CD4-positive, alpha-beta T cell treated with Interleukin-4 for 1 hour (primary cell): ENCODE data around the gene TSSK6.
"Not testable (repeated sequence)": the region's sequence is repeated elsewhere in the genome, so short reads cannot be mapped to it uniquely, and the experiment has no call there.

Experiments used
- DNase-seq, 2 donors: peaks; one replicate each; pipeline ENCODE4 v3.0.0-alpha.2; 2020 to 2022

The TSSK6 gene

DNA sequence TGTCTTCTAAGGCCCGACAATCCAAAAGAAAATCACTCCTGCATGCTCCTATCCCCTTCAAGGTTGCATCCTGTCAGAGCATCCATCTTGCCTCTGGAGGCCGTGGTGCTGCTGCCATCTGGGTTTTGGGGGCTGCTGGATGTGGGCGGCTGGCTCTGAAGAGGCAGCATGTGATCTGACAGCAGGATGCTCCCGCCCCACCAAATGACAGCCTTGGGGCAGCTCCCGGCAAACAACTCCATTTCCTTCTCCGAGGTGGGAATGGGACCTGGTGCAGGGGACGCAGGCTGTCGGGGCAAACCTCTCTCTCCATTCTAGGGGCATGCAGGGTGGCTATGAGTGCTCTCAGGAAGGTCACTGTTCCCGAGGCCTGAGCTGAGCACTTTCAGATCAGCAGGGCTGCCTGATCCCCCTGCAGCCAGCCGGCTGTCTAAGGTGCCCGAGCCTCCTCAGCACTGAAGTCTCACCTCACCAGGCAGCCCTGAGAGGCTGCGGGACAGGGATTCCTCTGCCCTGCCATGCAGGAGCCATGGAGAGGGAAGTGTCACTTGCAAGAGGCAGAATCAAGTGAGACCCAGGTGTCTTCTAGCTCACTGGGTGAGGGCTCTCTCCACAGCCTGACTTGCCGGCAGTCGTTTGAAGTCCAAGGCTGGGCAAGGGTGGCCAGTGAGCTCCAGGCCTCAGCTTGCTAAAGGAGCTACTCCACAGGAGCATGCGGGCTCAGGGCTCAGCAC, 28.8 kb downstream of the TSSK6 start:
- DNase-seq = no peak

GRCh38 chr19:19485998-19486290, 29.4 kb downstream of the TSSK6 start:
- DNase-seq = no peak

- DNase-seq = no peak
These were observed 30.0 kb downstream of the TSSK6 start for GRCh38 chr19:19485161-19485997.

GRCh38 chr19:19482809-19483596, 32.3 kb downstream of the TSSK6 start:
- DNase-seq = no peak

GRCh38 chr19:19480688-19481087, 34.7 kb downstream of the TSSK6 start:
- no peak for DNase-seq

DNA sequence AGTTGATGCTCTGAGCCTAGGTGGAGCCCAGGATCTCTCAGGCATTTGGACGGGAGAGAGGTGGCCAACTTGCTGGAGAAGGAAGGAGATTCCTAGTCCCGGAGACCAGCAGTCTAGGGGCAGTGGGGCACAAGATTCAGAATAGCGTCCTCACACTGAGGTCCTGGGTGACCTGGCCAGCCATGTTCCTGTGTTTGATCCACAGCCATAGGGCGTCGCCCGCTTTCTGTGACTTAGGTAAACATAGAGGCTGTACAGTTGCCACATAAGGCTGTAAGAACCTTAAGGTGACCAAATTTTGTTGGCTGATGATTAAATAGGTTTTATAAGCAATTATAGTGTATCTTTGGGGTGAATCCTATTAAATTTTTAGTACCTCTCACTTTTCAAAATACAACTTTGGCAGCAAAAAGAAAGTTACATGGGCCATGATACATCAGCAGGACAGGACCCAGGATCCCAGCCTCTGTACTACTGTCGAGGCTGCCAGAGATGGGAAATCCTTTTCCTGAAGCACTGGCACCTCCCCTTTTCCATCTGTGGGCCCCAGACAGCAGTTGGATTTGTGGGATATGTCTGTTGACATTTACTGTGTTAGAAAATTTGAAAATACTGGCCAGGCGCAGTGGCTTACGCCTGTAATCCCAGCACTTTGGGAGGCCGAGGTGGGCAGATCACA, 37.5 kb downstream of the TSSK6 start:
- DNase-seq = no peak

DNA sequence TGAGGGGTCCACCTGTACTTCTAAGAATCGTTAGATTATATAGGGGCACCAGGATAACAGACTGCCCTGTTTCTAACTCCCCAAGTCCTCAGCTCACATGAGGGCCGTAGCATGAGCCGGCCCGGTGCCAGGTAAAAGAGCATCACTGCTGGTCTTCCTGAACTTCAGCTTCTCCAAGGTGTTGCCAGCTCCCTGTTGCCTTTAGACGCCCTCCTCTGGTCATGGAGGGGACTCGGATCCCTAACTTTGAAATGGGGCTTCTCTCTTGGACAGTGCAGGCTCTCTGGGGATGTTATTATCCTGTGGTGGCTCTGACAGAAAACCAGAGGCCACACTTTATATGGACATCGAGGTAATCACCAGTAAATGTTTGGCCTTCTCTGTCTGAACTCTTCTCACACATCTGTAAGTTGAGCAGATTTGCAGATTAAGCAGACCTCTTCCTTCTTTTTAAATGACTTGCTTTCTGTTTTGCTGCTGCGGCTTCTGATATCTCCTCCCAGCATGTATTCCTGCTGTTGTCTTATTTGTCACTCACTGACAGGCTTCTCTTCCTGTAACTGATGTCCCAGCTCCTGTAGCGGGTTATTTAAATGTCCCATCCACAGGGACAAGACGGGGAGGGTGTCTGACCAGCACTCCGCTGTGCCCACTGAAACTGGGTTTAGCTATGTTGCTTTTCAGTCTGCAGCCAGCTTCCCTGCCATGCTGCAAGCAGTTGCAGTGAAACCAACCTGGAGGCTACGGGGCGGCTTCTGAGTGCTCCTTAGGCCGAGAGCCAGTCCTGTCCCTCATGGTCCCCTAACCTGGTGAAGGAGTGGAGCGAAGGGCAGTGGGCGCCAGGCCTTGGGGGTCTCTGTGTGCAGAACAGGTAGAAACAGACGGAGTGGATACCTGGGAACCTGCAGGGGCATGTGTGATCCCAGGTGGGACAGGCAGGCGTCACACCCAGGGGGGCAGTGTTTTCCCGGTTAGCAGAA, 39.2 kb downstream of the TSSK6 start:
- DNase-seq = peak; percentile 23 to 29

DNA sequence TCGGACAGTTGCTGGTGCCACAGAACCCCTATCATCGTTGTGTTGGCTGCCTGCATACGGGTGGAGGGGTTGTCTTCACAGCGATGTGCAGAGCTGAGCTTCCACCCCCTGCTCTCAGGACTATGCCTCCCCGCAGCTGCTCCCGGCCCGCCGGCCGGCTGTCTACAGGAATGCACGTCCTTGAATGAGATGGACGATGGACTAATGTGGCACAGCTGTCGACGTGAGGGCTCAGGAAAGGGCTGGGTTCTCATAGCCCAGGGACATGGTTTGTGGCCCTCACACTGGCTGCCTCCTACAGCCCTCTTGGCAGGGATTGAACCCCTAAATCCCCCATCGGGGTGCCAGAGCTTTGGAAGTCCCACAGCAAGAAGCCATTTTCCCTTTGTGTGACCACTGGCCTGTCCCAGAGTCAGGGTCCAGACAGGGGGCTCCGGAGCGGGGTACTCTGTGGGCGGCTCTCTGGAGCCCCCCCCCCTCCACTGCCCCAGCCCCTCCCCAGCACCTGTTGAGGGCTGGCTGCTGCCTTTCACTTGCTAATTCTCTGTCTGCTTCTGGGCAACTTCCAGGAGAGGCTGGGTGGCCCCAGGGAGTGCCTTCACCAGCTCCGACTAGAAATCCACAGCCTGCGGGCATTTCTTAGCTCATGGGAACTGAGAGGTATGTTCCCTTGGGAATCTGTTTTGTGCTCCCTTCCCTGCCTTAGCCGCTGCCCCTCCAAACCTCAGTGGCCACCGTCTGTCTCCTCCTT, 40.2 kb downstream of the TSSK6 start:
- DNase-seq = no peak

DNA sequence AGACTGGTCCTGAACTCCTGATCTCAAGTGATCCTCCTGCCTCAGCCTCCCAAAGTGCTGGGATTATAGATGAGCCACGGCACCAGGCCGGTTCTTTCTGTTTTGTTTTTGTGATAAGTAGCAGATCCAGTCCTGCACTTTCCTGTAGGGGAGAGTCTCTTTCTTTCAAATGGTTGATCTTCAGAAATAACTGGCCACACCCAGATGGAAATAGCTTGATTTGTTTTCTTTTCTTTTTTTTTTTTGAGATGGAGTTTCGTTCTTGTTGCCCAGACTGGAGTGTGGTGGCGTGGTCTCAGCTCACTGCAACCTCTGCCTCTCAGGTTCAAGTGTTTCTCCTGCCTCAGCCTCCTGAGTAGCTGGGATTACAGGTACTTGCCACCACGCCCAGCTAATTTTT, 43.2 kb downstream of the TSSK6 start:
- DNase-seq = not testable (repeated sequence)

- DNase-seq = no peak
These were observed 43.7 kb downstream of the TSSK6 start for GRCh38 chr19:19471682-19472081.

- DNase-seq = no peak
These were observed 44.8 kb downstream of the TSSK6 start for GRCh38 chr19:19470579-19470978.

DNA sequence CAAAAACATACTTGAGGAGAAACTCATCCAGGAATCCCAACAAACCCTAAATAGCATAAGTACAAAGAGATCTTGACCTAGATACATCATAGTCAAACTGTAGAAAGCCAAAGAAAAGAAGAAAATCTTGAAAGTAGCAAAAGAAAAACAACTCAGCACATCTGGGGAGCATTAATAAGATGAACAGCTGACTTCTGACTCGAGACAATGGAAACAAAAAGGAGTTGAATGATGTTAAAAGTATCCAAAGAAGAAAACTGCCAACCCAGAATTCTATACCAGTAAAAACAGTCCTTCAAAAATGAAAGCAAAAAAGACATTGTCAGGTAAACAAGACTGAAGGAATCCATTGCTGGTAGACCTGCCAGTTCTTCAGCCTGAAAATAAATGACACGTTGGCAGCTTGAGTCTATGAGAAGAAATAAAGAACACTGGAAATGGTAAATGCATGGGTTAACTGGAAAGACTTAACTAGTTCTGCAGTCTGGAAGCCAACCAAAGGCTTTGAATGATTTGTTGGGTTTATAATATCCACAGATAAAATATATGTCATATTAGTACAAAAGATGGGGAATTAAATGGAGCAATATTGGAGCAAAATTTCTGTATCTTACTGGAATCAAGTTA, 46.8 kb downstream of the TSSK6 start:
- no peak for DNase-seq

DNA sequence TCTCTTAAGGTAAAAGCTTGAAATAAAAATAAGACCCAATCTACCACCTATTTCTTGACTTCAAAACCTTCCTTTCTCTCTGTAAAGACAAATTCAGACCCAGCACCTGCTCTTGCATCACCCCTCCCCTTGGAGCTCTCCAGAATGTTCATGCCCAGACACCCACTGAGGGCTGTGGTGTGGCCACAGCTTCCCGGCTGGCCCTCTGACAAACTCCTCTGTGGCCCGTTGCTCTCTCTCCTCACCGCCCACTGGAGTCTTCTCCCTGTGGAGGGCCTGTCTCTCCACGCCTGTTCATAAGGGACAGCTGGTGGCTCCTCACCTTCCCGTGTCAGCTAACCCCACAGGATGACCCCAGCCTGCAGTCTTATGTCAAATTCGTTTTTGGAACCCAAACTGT, 49.1 kb downstream of the TSSK6 start:
- DNase-seq = no peak

DNA sequence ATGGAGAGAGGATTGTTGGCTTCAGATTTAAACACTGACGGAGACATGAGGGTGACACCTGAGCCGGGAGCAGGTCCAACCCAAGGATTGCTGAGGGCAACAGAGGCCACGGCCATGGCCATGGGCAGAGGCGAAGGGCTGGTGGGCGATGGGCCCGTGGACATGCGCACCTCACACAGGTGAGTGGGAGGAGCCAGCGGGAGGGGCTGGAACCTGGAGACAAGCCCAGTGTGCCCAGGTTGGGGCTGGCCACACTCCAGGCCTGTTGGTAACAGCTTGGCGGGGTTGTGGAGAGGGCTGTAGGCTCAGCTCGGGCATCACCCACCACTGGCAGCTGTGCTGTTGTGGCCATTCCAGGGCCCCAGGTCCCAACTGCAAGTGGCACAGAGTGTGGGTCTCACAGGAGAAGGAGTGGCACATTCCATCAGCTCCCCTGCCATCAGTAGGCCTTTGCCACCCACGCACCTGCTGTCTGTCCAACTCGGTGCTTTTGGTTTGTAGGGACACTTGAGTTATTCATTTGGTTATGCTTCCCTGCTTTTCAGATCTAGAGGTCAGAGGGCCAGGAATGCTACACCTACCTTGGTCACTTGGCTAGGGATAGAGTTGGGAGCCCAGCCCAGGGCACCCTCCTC, 49.8 kb downstream of the TSSK6 start:
- no peak for DNase-seq

- no peak for DNase-seq
These were observed 50.8 kb downstream of the TSSK6 start for GRCh38 chr19:19464339-19465098.
